Measurements from ENCODE around the gene ABHD16B. TPM values are rescaled to one million over a fixed set of nuclear protein-coding genes. Genes with fewer than 3 reads are reported as not detected.

ABHD16B gene
- total and polyA plus RNA-seq, 2 donors (not counting 3 experiments of a cell fraction or from before 2014, with no cell fraction given) = not detected

- FAIRE-seq (peak; percentile 37), DNase-seq (ENCODE audit: low read depth, low spot score) (no peak)
- ChIA-PET CTCF (interaction anchor here (0.9 to 3.4 kb wide), 3 partner anchors 9 to 81 kb away, joined by 3 to 12 read pairs (median 5); no protein-coding TSS in a partner anchor), POLR2A (interaction anchor here (0.6 kb wide), 1 partner anchor 265 kb away, joined by 4 read pairs; no protein-coding TSS in a partner anchor)
- no TSS peak for BruUV-seq (replicated peaks)
- Histone ChIP-seq H3K4me2 (ENCODE audit: insufficient read depth, low read length) (no peak overlapping the region), H3K4me3 (replicated peaks in 1 of 3; ENCODE audit: insufficient read depth in 1 of 3, low read depth in 1 of 3, low read length in 3 of 3) (peak overlapping the region in 1 of 3 experiments; percentile 3), H3K27ac (ENCODE audit: insufficient read depth, low read depth, low read length) (no peak overlapping the region), H3K9me1 (replicated peaks; ENCODE audit: control insufficient read depth, extremely low read depth, insufficient read depth, low read length) (no peaks in the 10 kb centered on the region), H3K4me1 (ENCODE audit: control insufficient read depth, extremely low read depth, insufficient read depth, low read length) (peaks cover 23% of the 10 kb centered on the region), H3K9ac (replicated peaks; ENCODE audit: extremely low read depth, insufficient read depth, low read length) (no peak overlapping the region), H3K9me3 (replicated peaks; ENCODE audit: control insufficient read depth, insufficient read depth, low read length) (no peaks in the 10 kb centered on the region), H3K79me2 (ENCODE audit: control insufficient read depth, insufficient read depth, low read length) (no peaks in the 10 kb centered on the region), H2AFZ (ENCODE audit: low read depth, low read length) (peak overlapping the region; percentile 3), H3K36me3 (ENCODE audit: control insufficient read depth in 2 of 2, extremely low read depth in 1 of 2, insufficient read depth in 2 of 2, low read length in 2 of 2) (no peaks in the 10 kb centered on the region), H3K27me3 (ENCODE audit: control insufficient read depth in 2 of 2, insufficient read depth in 2 of 2, low read length in 2 of 2) (peaks cover 0 to 5% of the 10 kb centered on the region in 2 experiments), H4K20me1 (replicated peaks; ENCODE audit: control insufficient read depth, extremely low read depth, insufficient read depth, low read length) (no peaks in the 10 kb centered on the region)
- dilution Hi-C loops (cut with MboI; ENCODE audit: extremely low pct_ligation_motif_present, low sequenced_read_pairs) (no loop called here), intact Hi-C loops (cut with micrococcal nuclease) (no loop called here)
- no peak for TF ChIP-seq MYC (IDR thresholded peaks at IDR 0.05; ENCODE audit: low read depth, low read length)
- no peak for TF ChIP-seq EZH2 (IDR thresholded peaks at IDR 0.05; ENCODE audit: borderline replicate concordance, low read depth, low read length, severe bottlenecking)
- no peak for TF ChIP-seq JUN (IDR thresholded peaks at IDR 0.05; ENCODE audit: borderline replicate concordance, insufficient read depth, insufficient read length, low read depth)
- no peak for TF ChIP-seq CTCF (IDR thresholded peaks at IDR 0.05; ENCODE audit: extremely low read depth in 1 of 2, insufficient read depth in 1 of 2, low read depth in 1 of 2, low read length in 2 of 2)
- TF ChIP-seq FOS (IDR thresholded peaks at IDR 0.05; ENCODE audit: borderline replicate concordance, insufficient read depth, low read length) = no peak
- TF ChIP-seq, protein P1, sequence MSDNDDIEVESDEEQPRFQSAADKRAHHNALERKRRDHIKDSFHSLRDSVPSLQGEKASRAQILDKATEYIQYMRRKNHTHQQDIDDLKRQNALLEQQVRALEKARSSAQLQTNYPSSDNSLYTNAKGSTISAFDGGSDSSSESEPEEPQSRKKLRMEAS (IDR thresholded peaks at IDR 0.05; ENCODE audit: insufficient read depth, insufficient read length) = no peak
- TF ChIP-seq GATA2 (IDR thresholded peaks at IDR 0.05; ENCODE audit: insufficient read depth, insufficient read length, low read depth, low read length) = no peak
- TF ChIP-seq POLR2A (IDR thresholded peaks at IDR 0.05; ENCODE audit: low read depth, low read length) = no peak
- no peak for TF ChIP-seq POLR2AphosphoS5 (IDR thresholded peaks at IDR 0.05; ENCODE audit: insufficient read depth, low read depth, low read length)
Observed at GRCh38 chr20:63854766-63855362, 6.4 kb upstream of the ABHD16B start.

All from endothelial cell of umbilical vein (primary cell).